ENCODE measurements around the gene HMCN2. TPM values are rescaled to one million over a fixed set of nuclear protein-coding genes. Genes with fewer than 3 reads are reported as not detected.

Gene HMCN2
- total and polyA plus RNA-seq, 8 donors, result 1.1 to 21.1 (median 5.0) TPM

GRCh38 chr9:130441031-130441430 is 175.5 kb downstream of the HMCN2 start:
- TF ChIP-seq EP300 (IDR thresholded peaks at IDR 0.05) (no peak), POLR2AphosphoS5 (IDR thresholded peaks at IDR 0.05) (no peak), POLR2A (IDR thresholded peaks at IDR 0.05) (no peak), CTCF (IDR thresholded peaks at IDR 0.05) (no peak)
- H3K4me1 ChIP-seq, result peaks cover 11 to 21% (median 20%) of the 10 kb centered on the region in 4 donors

GRCh38 chr9:130442746-130443455 is 177.3 kb downstream of the HMCN2 start:
- H3K36me3 ChIP-seq, result no peaks in the 10 kb centered on the region
- no peak overlapping the region for H3K27ac ChIP-seq
- peaks cover 5 to 14% (median 10%) of the 10 kb centered on the region in 4 donors for H3K9me3 ChIP-seq
- intact Hi-C loops (cut with DNase I; ENCODE audit: low total_unique reads), result no loop called here
- WGBS, 5 donors, result 85 to 92% (median 88%) methylated on average over 5 to 9 of the region's 9 CpGs
- DNase-seq, result no peak
- no peak overlapping the region for H3K4me3 ChIP-seq
- H3K4me1 ChIP-seq, result peaks cover 26 to 39% (median 38%) of the 10 kb centered on the region in 4 donors
- peaks cover 0 to 27% (median 0%) of the 10 kb centered on the region in 3 donors for H3K27me3 ChIP-seq
- TF ChIP-seq CTCF (IDR thresholded peaks at IDR 0.05) (no peak), EP300 (IDR thresholded peaks at IDR 0.05) (no peak), POLR2AphosphoS5 (IDR thresholded peaks at IDR 0.05) (no peak), POLR2A (IDR thresholded peaks at IDR 0.05) (no peak)

More at GRCh38 chr9:130441031-130441430, 175.5 kb downstream of the HMCN2 start:
- H3K27me3 ChIP-seq, result peaks cover 0 to 30% (median 0%) of the 10 kb centered on the region in 3 donors
- no peak overlapping the region for H3K27ac ChIP-seq
- DNase-seq, result no peak
- intact Hi-C loops (cut with DNase I; ENCODE audit: low total_unique reads), result no loop called here
- H3K4me3 ChIP-seq, result no peak overlapping the region
- WGBS, 5 donors, result 100% methylated on average over 1 of the region's 1 CpG
- peaks cover 5 to 14% (median 10%) of the 10 kb centered on the region in 4 donors for H3K9me3 ChIP-seq
- H3K36me3 ChIP-seq, result no peaks in the 10 kb centered on the region

- Histone ChIP-seq H3K4me3 (no peak overlapping the region), H3K9me3 (peaks cover 5 to 14% (median 10%) of the 10 kb centered on the region in 4 donors), H3K27me3 (peaks cover 0 to 27% (median 0%) of the 10 kb centered on the region in 3 donors), H3K36me3 (no peaks in the 10 kb centered on the region), H3K27ac (peak overlapping the region in 1 of 5 donors; percentile 91), H3K4me1 (peaks cover 26 to 44% (median 43%) of the 10 kb centered on the region in 4 donors)
- TF ChIP-seq CTCF (IDR thresholded peaks at IDR 0.05), result no peak
- DNase-seq, result no peak
- 75 to 82% (median 81%) methylated on average over 6 of the region's 6 CpGs for WGBS, 5 donors
- intact Hi-C loops (cut with DNase I; ENCODE audit: low total_unique reads), result no loop called here
These were observed 177.9 kb downstream of the HMCN2 start for GRCh38 chr9:130443456-130443801.

- H3K4me3 ChIP-seq, result peak overlapping the region; percentile 55 to 75 (median 66)
- 43 to 53% (median 44%) methylated on average over 11 to 14 of the region's 14 CpGs for WGBS, 5 donors
- no peaks in the 10 kb centered on the region for H3K36me3 ChIP-seq
- peaks cover 5 to 14% (median 10%) of the 10 kb centered on the region in 4 donors for H3K9me3 ChIP-seq
- intact Hi-C loops (cut with DNase I; ENCODE audit: low total_unique reads), result no loop called here
- no peak for TF ChIP-seq POLR2AphosphoS5 (IDR thresholded peaks at IDR 0.05)
- TF ChIP-seq POLR2A (IDR thresholded peaks at IDR 0.05), result no peak
- TF ChIP-seq CTCF (IDR thresholded peaks at IDR 0.05), result no peak
- TF ChIP-seq EP300 (IDR thresholded peaks at IDR 0.05), result no peak
- peaks cover 26 to 49% (median 43%) of the 10 kb centered on the region in 4 donors for H3K4me1 ChIP-seq
- DNase-seq, result no peak
- peaks cover 0 to 27% (median 0%) of the 10 kb centered on the region in 3 donors for H3K27me3 ChIP-seq
- peak overlapping the region; percentile 51 to 92 (median 83) for H3K27ac ChIP-seq
These were observed 178.4 kb downstream of the HMCN2 start for GRCh38 chr9:130443840-130444492.

All from stomach (tissue), 9 donors.